ENCODE data around the gene EIF2AK3.

GRCh38 chr2:88627055-88627855 lies at the start of gene EIF2AK3:
- TF ChIP-seq CTCF (IDR thresholded peaks at IDR 0.05), result peak in 2 of 4 experiments; percentile 1 to 38
- peak; percentile 96 to 98 for TF ChIP-seq POLR2A (IDR thresholded peaks at IDR 0.05)

Data from uterus (tissue), 2 donors.